ENCODE measurements around the gene GFRA4. TPM values are rescaled to one million over a fixed set of nuclear protein-coding genes. Genes with fewer than 3 reads are reported as not detected.
"Not testable (repeated sequence)": the region's sequence is repeated elsewhere in the genome, so short reads cannot be mapped to it uniquely, and the experiment has no call there.

The GFRA4 gene
- polyA plus RNA-seq, 1 donor: 0.17 TPM

DNA sequence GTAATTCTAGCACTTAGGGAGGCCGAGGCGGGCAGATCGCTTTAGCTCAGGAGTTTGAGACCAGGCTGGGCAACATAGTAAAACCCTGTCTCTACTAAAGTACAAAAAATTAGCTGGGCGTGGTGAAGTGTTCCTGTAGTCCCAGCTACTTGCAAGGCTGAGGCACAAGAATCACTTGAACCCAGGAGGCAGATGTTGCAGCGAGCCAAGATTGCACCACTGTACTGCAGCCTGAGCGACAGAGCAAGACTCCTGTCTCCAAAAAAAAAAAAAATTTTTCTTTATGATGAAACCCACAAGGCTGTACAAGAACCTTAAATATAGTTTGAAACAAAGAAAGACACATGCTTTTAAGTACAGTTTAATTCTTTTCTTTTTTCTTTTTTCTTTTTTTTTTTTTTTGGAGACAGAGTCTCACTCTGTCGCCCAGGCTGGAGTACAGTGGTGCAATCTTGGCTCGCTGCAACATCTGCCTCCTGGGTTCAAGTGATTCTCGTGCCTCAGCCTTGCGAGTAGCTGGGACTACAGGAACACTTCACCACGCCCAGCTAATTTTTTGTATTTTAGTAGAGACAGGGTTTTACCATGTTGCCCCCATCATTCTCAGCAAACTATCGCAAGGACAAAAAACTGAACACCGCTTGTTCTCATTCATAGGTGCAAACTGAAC is 47.9 kb downstream of the GFRA4 start:
- DNase-seq: not testable (repeated sequence)

DNA sequence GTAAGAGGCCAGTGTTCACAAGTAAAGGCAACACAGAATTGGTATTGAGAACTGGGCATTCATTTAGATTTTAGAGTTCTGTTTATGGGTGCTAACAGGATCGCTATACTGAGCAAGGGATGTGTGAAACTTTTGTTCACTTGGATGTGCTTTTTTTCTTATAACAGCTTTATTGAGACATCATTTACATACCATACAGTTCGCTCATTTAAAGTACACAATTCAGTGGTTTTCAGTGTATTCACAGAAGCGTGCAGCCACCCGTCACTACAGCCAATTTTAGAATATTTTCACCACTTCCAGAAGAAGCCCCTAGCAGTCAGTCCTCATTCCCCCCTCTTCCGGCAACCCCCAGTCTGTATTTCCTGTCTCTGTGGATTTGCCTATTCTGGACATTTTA is 48.7 kb downstream of the GFRA4 start:
- DNase-seq: no peak

DNA sequence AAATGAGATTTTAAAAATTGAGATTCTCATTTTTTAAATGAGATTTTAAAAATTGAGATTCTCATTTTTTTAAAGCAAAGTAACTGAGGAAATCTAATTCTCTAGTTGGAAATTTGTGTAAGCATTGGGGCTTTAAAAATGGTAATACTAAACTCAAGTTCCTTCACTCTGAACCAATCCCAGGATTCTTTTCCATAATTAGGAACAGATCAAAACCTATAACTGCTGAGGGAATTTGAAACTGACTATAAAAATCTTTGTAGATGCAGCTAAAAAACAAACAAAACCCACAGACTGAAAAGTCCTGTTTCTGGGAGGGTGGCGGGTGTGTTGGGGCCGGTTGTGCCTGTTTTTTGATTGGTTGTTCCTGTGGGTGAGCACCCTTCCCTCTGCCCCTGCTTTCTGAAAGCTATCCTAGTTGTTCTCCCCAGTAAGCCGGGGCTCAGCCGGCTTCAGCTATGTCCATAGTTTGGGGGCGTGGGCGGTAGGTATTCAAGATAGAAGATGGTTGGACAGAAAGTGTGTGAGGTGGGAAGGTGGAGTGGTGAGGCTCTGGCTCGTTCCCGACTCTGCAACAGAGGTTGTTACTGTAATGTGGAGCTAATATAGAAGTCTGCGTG is 49.3 kb downstream of the GFRA4 start:
- no peak for DNase-seq

DNA sequence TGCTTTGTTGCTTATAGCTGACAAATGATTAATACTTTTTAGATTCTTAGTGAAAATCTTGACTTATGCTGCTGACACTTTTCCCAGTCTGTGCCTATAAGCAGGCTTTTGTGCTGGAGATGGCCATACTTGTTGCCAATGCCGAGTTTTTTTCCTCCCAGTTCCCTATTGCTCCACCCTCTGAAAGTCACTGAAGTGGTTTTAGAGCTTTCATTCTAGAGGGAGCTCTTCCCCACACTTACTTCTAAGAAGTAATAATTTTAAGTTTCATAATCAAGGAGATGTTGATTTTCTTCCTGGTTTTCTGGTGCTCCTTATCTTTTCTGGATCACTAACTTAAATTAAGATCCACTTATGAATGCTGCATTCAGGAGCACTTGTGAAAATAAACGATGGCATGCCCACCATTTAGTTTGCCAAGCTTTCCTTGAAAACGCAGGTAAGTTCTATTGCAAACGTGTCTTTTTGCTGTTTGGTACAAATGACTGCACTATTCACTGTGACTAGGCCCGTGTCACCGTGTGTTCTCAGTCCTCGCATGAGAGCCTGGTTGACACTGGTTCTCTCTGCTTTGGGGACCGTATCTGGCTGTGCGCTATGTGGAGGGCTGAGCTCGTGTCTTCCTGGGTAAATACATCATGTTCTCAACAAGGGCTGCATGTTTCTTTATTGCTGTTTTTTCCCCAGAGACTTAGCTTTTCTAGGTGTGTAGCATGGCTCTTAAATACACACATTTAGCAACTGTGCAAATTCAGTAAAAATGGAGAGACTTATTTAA is 50.2 kb downstream of the GFRA4 start:
- DNase-seq: no peak

DNA sequence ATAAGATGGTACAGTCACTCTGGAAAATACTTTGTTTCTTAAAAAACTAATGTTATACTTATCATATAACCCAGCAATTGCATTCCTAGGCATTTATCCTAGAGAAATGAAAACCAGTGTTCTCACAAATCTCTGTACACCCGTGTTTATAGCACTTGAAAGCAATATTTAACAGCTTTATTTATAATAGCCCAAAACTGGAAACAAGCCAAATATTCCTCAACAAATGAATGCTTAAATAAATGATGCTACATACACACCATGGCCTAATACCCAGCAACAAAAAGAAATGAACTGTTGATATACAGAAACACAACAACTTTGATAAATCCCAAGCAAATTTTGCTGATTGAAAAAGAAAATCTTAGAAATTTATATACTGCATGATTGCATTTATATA is 51.3 kb downstream of the GFRA4 start:
- DNase-seq: no peak

Other genes starting within 250 kb of the GFRA4 start
- 59.3 TPM for gene ATRN, start 192.4 kb downstream of the GFRA4 start, polyA plus RNA-seq (ENCODE audit: insufficient read length)
- gene ADAM33, start 18.6 kb upstream of the GFRA4 start, polyA plus RNA-seq (ENCODE audit: insufficient read length): 9.1 TPM
- gene SIGLEC1, start 49.2 kb upstream of the GFRA4 start, polyA plus RNA-seq (ENCODE audit: insufficient read length): 1.1 TPM
- gene HSPA12B, start 69.3 kb upstream of the GFRA4 start, polyA plus RNA-seq (ENCODE audit: insufficient read length): 11.5 TPM
- gene ADISSP, start 104.4 kb upstream of the GFRA4 start, polyA plus RNA-seq (ENCODE audit: insufficient read length): 18.9 TPM
- gene SPEF1, start 118.0 kb upstream of the GFRA4 start, polyA plus RNA-seq (ENCODE audit: insufficient read length): 1.7 TPM
- gene CENPB, start 123.3 kb upstream of the GFRA4 start, polyA plus RNA-seq (ENCODE audit: insufficient read length): 32.6 TPM
- 41.7 TPM for gene CDC25B, start 132.9 kb upstream of the GFRA4 start, polyA plus RNA-seq (ENCODE audit: insufficient read length)
- 10.6 TPM for gene AP5S1, start 157.1 kb upstream of the GFRA4 start, polyA plus RNA-seq (ENCODE audit: insufficient read length)
- 34.8 TPM for gene MAVS, start 183.4 kb upstream of the GFRA4 start, polyA plus RNA-seq (ENCODE audit: insufficient read length)
- 40.1 TPM for gene PANK2, start 226.0 kb upstream of the GFRA4 start, polyA plus RNA-seq (ENCODE audit: insufficient read length)

Measured in left kidney (tissue), 2 donors.